ENCODE data around the gene USP2.

The USP2 gene

GRCh38 chr11:119376197-119376847 lies 5.2 kb downstream of the USP2 start:
- peak; percentile 42 for DNase-seq (ENCODE audit: low read depth, low spot score)

GRCh38 chr11:119375337-119376196 lies 5.9 kb downstream of the USP2 start:
- peak; percentile 81 for DNase-seq (ENCODE audit: low read depth, low spot score)

- no peak for DNase-seq (ENCODE audit: low read depth, low spot score)
These were observed 6.7 kb downstream of the USP2 start for GRCh38 chr11:119374632-119375336.

GRCh38 chr11:119373921-119374631 lies 7.4 kb downstream of the USP2 start:
- peak; percentile 87 for DNase-seq (ENCODE audit: low read depth, low spot score)

GRCh38 chr11:119373059-119373920 lies 8.2 kb downstream of the USP2 start:
- DNase-seq (ENCODE audit: low read depth, low spot score): no peak

GRCh38 chr11:119372260-119373058 lies 9.0 kb downstream of the USP2 start:
- DNase-seq (ENCODE audit: low read depth, low spot score): no peak

GRCh38 chr11:119371778-119372182 lies 9.7 kb downstream of the USP2 start:
- peak; percentile 38 for DNase-seq (ENCODE audit: low read depth, low spot score)

GRCh38 chr11:119371067-119371601 lies 10.4 kb downstream of the USP2 start:
- no peak for DNase-seq (ENCODE audit: low read depth, low spot score)

- no peak for DNase-seq (ENCODE audit: low read depth, low spot score)
These were observed 10.9 kb downstream of the USP2 start for GRCh38 chr11:119370486-119371046.

- DNase-seq (ENCODE audit: low read depth, low spot score): no peak
These were observed 12.2 kb downstream of the USP2 start for GRCh38 chr11:119369132-119369925.

- no peak for DNase-seq (ENCODE audit: low read depth, low spot score)
These were observed 13.1 kb downstream of the USP2 start for GRCh38 chr11:119368121-119369034.

- no peak for DNase-seq (ENCODE audit: low read depth, low spot score)
These were observed 13.8 kb downstream of the USP2 start for GRCh38 chr11:119367661-119368120.

- DNase-seq (ENCODE audit: low read depth, low spot score): no peak
These were observed 14.5 kb downstream of the USP2 start for GRCh38 chr11:119366690-119367620.

- DNase-seq (ENCODE audit: low read depth, low spot score): no peak
These were observed 16.4 kb downstream of the USP2 start for GRCh38 chr11:119365071-119365591.

- peak; percentile 76 for DNase-seq (ENCODE audit: low read depth, low spot score)
These were observed 17.5 kb downstream of the USP2 start for GRCh38 chr11:119363851-119364590.

Measured in astrocyte of the hippocampus (primary cell).